Panc1 (cell line): ENCODE results near the gene DZIP1. TPM values are rescaled to one million over a fixed set of nuclear protein-coding genes. Genes with fewer than 3 reads are reported as not detected.

ENCODE experiments used
- ATAC-seq: fragments of 200-7000 bp; cut with Tn5 transposase; 2 replicates; pipeline ENCODE4 v1.9.1; 2020; ENCODE audit warnings: mild to moderate bottlenecking, moderate library complexity
- BruUV-seq: library from RNA; stranded (reverse); fragments of 400-500 nt; replicated peaks from 2 replicates; lab custom pipeline; 2021; lab: Mats Ljungman, UMichigan
- CTCF ChIA-PET: fragments of 300-600 bp; sonication (Branson Sonifier 250); formaldehyde crosslinking; loops from one replicate; lab custom pipeline; 2022; ENCODE audit warnings: antibody characterized with exemption; lab: Charles Lee
- POLR2A ChIA-PET: fragments of 300-600 bp; sonication (Branson Sonifier 250); formaldehyde crosslinking; loops from one replicate; lab custom pipeline; 2022; ENCODE audit warnings: antibody characterized with exemption; lab: Charles Lee
- DNase-seq: peaks from one replicate; pipeline ENCODE4 v3.0.0-alpha.2; 2010; ENCODE audit warnings: low read depth, low spot score
- H3K27ac ChIP-seq: 2 replicates; pipeline ENCODE4 v1.5.1; 2011; ENCODE audit warnings: mild to moderate bottlenecking, low read length, inconsistent platforms
- H3K27me3 ChIP-seq: fragments of 200-500 bp; sonication (Bioruptor generic); 2 replicates; pipeline ENCODE4 v1.6.0; 2014; ENCODE audit warnings: low read length, inconsistent platforms; ENCODE audit not compliant: control insufficient read depth, insufficient read depth
- H3K36me3 ChIP-seq: fragments of 200-500 bp; sonication (Bioruptor generic); 2 replicates; pipeline ENCODE4 v1.5.1; 2014; ENCODE audit warnings: inconsistent platforms, mild to moderate bottlenecking, low read length, moderate library complexity; ENCODE audit not compliant: control insufficient read depth, insufficient read depth
- H3K4me1 ChIP-seq: 2 replicates; pipeline ENCODE4 v1.5.1; 2011; ENCODE audit warnings: inconsistent platforms, mild to moderate bottlenecking, low read length, moderate library complexity; ENCODE audit not compliant: control insufficient read depth, insufficient read depth
- H3K4me3 ChIP-seq, 2 experiments: 2 replicates each; pipeline ENCODE4 v1.5.1; 2011 to 2012; ENCODE audit warnings: low read depth in 2 of 2, low read length in 2 of 2, mild to moderate bottlenecking in 2 of 2, inconsistent platforms in 1 of 2, moderate library complexity in 1 of 2
- H3K9me3 ChIP-seq: fragments of 200-500 bp; sonication (Bioruptor generic); 2 replicates; pipeline ENCODE4 v1.5.1; 2014; ENCODE audit warnings: low read depth, mild to moderate bottlenecking, inconsistent platforms, low read length, moderate library complexity; ENCODE audit not compliant: control insufficient read depth, insufficient read depth
- POLR2AphosphoS5 ChIP-seq: IDR thresholded peaks from 2 replicates; pipeline ENCODE4 v1.6.1; 2012; ENCODE audit warnings: mild to moderate bottlenecking, low read depth, low read length, moderate library complexity
- SIN3A ChIP-seq: IDR thresholded peaks from 2 replicates; pipeline ENCODE4 v1.6.1; 2012; ENCODE audit warnings: low read depth, mild to moderate bottlenecking, low read length, moderate library complexity, borderline replicate concordance; ENCODE audit not compliant: insufficient read depth
- TCF7L2 ChIP-seq: IDR thresholded peaks from 2 replicates; pipeline ENCODE4 v1.6.1; 2011; ENCODE audit warnings: mild to moderate bottlenecking, low read depth, low read length, inconsistent platforms
- in situ Hi-C: cut with HindIII; loops from 2 replicates; pipeline ENCODE4 v1.10.0; 2016; ENCODE audit warnings: low sequenced_read_pairs, low pct_unique_long_range_greater_than_20kb
- intact Hi-C: fragments of 100-400 bp; cut with micrococcal nuclease; formaldehyde crosslinking; loops from one replicate; pipeline ENCODE4 v1.10.0; 2022; ENCODE audit not compliant: unreplicated experiment
- total RNA-seq: library from RNA; stranded (reverse); gene quantifications from one replicate; pipeline ENCODE4 v1.2.1, GENCODE V29; 2021; ENCODE audit not compliant: unreplicated experiment
- TF ChIP-seq, protein P1 (sequence below), 2 experiments: IDR thresholded peaks; 2 replicates each; pipeline ENCODE4 v1.6.1; 2011 to 2012; ENCODE audit warnings: low read depth in 2 of 2, control low read depth in 1 of 2, low read length in 1 of 2, mild to moderate bottlenecking in 1 of 2, moderate library complexity in 1 of 2; ENCODE audit not compliant: insufficient read depth in 1 of 2
- TF ChIP-seq, protein P2 (sequence below): fragments of 450-650 bp; IDR thresholded peaks from 2 replicates; pipeline ENCODE4 v1.5.1; 2017; ENCODE audit warnings: mild to moderate bottlenecking

DZIP1 gene
- total RNA-seq, 1 experiment from 2014 or later = 22.9 TPM

DNA sequence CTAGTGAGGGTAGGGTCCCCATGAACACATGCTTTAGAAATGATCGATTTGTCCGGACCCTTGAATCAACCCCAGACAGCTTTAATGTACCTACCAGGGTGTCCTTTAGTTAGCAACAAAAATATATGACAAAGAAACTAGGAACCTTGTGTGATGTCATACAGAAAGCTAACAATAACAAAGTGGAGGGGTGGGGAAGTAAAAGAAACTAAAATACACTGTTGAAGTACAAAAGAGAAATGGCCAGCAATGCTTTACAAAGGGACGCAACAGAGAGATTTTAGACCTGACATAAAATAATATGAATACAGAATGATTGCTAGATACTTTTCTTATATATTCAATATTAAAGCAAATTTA lies 40.0 kb downstream of the DZIP1 start:
- no peak for ATAC-seq
- DNase-seq = no peak
- TF ChIP-seq, protein P1, sequence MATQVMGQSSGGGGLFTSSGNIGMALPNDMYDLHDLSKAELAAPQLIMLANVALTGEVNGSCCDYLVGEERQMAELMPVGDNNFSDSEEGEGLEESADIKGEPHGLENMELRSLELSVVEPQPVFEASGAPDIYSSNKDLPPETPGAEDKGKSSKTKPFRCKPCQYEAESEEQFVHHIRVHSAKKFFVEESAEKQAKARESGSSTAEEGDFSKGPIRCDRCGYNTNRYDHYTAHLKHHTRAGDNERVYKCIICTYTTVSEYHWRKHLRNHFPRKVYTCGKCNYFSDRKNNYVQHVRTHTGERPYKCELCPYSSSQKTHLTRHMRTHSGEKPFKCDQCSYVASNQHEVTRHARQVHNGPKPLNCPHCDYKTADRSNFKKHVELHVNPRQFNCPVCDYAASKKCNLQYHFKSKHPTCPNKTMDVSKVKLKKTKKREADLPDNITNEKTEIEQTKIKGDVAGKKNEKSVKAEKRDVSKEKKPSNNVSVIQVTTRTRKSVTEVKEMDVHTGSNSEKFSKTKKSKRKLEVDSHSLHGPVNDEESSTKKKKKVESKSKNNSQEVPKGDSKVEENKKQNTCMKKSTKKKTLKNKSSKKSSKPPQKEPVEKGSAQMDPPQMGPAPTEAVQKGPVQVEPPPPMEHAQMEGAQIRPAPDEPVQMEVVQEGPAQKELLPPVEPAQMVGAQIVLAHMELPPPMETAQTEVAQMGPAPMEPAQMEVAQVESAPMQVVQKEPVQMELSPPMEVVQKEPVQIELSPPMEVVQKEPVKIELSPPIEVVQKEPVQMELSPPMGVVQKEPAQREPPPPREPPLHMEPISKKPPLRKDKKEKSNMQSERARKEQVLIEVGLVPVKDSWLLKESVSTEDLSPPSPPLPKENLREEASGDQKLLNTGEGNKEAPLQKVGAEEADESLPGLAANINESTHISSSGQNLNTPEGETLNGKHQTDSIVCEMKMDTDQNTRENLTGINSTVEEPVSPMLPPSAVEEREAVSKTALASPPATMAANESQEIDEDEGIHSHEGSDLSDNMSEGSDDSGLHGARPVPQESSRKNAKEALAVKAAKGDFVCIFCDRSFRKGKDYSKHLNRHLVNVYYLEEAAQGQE (IDR thresholded peaks at IDR 0.05; ENCODE audit: insufficient read depth in 1 of 2, low read depth in 2 of 2, low read length in 1 of 2) = no peak
- TF ChIP-seq, protein P2, sequence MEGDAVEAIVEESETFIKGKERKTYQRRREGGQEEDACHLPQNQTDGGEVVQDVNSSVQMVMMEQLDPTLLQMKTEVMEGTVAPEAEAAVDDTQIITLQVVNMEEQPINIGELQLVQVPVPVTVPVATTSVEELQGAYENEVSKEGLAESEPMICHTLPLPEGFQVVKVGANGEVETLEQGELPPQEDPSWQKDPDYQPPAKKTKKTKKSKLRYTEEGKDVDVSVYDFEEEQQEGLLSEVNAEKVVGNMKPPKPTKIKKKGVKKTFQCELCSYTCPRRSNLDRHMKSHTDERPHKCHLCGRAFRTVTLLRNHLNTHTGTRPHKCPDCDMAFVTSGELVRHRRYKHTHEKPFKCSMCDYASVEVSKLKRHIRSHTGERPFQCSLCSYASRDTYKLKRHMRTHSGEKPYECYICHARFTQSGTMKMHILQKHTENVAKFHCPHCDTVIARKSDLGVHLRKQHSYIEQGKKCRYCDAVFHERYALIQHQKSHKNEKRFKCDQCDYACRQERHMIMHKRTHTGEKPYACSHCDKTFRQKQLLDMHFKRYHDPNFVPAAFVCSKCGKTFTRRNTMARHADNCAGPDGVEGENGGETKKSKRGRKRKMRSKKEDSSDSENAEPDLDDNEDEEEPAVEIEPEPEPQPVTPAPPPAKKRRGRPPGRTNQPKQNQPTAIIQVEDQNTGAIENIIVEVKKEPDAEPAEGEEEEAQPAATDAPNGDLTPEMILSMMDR = no peak
- H3K9me3 ChIP-seq = no peaks in the 10 kb centered on the region
- H3K4me3 ChIP-seq = no peak overlapping the region
- BruUV-seq = no TSS peak
- ChIA-PET POLR2A (no interaction called here), CTCF (no interaction called here)
- H3K27me3 ChIP-seq = no peaks in the 10 kb centered on the region
- in situ Hi-C loops = no loop called here
- H3K4me1 ChIP-seq = no peaks in the 10 kb centered on the region
- no peaks in the 10 kb centered on the region; the same call in 1 of the 2 replicates for H3K36me3 ChIP-seq
- H3K27ac ChIP-seq = no peak overlapping the region
- intact Hi-C loops = no loop called here

DNA sequence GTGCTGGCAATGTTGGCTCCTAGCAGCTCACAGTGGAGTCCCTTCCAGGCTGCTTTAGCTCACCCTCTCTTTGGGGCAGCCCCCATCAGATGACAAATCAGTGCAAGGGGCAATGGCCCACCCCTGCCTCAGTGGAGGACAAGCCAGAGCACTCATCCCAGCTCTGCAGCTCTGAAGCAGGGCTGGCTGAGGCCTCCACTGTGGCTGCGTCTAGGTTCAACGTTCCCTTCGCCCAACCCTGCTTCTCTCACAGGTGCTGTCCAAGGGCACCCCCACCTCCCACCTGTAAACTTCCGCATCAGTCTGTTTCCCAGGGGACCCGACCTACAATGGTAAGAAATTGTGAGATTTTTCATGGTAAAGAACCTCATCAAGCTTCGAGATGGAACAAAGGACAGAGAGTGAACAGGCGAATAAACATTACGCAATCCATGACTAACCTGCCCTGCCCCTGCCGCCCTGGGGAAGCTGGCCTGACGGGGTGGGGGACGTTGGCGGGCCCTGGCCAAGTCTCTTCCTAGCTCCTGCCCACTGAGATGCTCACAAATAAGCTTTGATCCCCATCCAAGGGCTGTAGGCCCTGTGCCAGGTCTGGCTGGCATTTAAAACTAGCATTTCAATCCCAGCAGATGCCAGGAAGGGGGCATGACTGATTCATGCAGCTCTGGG lies 40.5 kb downstream of the DZIP1 start:
- H3K36me3 ChIP-seq = no peaks in the 10 kb centered on the region; the same call in 1 of the 2 replicates
- no peak for ATAC-seq
- H3K27me3 ChIP-seq = no peaks in the 10 kb centered on the region
- H3K4me1 ChIP-seq = no peaks in the 10 kb centered on the region
- H3K27ac ChIP-seq = no peak overlapping the region
- no peak for TF ChIP-seq SIN3A
- TF ChIP-seq POLR2AphosphoS5 = no peak
- TF ChIP-seq, protein P1 (IDR thresholded peaks at IDR 0.05; ENCODE audit: insufficient read depth in 1 of 2, low read depth in 2 of 2, low read length in 1 of 2) = no peak
- no peak for TF ChIP-seq TCF7L2
- TF ChIP-seq, protein P2 = no peak
- in situ Hi-C loops (no loop called here), intact Hi-C loops (no loop called here)
- no peak overlapping the region for H3K4me3 ChIP-seq
- BruUV-seq = no TSS peak
- ChIA-PET POLR2A (no interaction called here), CTCF (no interaction called here)
- no peaks in the 10 kb centered on the region for H3K9me3 ChIP-seq
- DNase-seq = no peak
